GM23338 (cell line): Measurements from ENCODE around the gene ASCL1. TPM values are rescaled to one million over a fixed set of nuclear protein-coding genes. Genes with fewer than 3 reads are reported as not detected.

ENCODE experiments used
- ATAC-seq: fragments of 200-7000 bp; cut with Tn5 transposase; 3 replicates; pipeline ENCODE4 v1.9.1; 2020
- DNase-seq: peaks from one replicate; pipeline ENCODE4 v3.0.0-alpha.2; 2015; ENCODE audit warnings: low spot score
- H2AFZ ChIP-seq: fragments of 200-600 bp; sonication (generic); 2 replicates; pipeline ENCODE4 v1.8.0; 2016; ENCODE audit warnings: antibody characterized with exemption, mild to moderate bottlenecking, moderate library complexity
- H3F3A ChIP-seq: fragments of 200-600 bp; sonication (generic); replicated peaks from 2 replicates; pipeline ENCODE4 v1.8.0; 2017; ENCODE audit warnings: antibody characterized with exemption, mixed run types, low read depth
- H3K27ac ChIP-seq: fragments of 200-600 bp; sonication (generic); 2 replicates; pipeline ENCODE4 v1.6.1; 2016; ENCODE audit warnings: low read depth
- H3K27me3 ChIP-seq: fragments of 200-600 bp; sonication (generic); 2 replicates; pipeline ENCODE4 v1.8.0; 2016; ENCODE audit warnings: mild to moderate bottlenecking, mixed run types, moderate library complexity; ENCODE audit not compliant: insufficient read depth
- H3K36me3 ChIP-seq: fragments of 200-600 bp; sonication (generic); 2 replicates; pipeline ENCODE4 v1.8.0; 2016; ENCODE audit warnings: mild to moderate bottlenecking; ENCODE audit not compliant: insufficient read depth
- H3K4me1 ChIP-seq: fragments of 200-600 bp; sonication (generic); 2 replicates; pipeline ENCODE4 v1.8.0; 2016; ENCODE audit warnings: mild to moderate bottlenecking, moderate library complexity; ENCODE audit not compliant: insufficient read depth
- H3K4me2 ChIP-seq: fragments of 200-600 bp; sonication (generic); 2 replicates; pipeline ENCODE4 v1.7.1; 2017; ENCODE audit warnings: mixed run types
- H3K4me3 ChIP-seq: fragments of 200-600 bp; sonication (generic); 2 replicates; pipeline ENCODE4 v1.6.1; 2016; ENCODE audit warnings: mixed run types
- H3K79me2 ChIP-seq: fragments of 200-600 bp; sonication (generic); replicated peaks from 2 replicates; pipeline ENCODE4 v1.8.0; 2017; ENCODE audit warnings: mild to moderate bottlenecking; ENCODE audit not compliant: insufficient read depth
- H3K9me2 ChIP-seq: fragments of 200-600 bp; sonication (generic); 2 replicates; pipeline ENCODE4 v1.8.0; 2017; ENCODE audit not compliant: insufficient read depth
- H4K20me1 ChIP-seq: fragments of 200-600 bp; sonication (generic); replicated peaks from 2 replicates; pipeline ENCODE4 v1.8.0; 2017; ENCODE audit warnings: mild to moderate bottlenecking; ENCODE audit not compliant: insufficient read depth
- H3K27ac Mint-ChIP-seq: 2 replicates; pipeline ENCODE4 v1.8.0; 2020; ENCODE audit warnings: inconsistent platforms, mild to moderate bottlenecking, moderate library complexity, mixed read lengths
- H3K27me3 Mint-ChIP-seq: 3 replicates; pipeline ENCODE4 v1.8.0; 2022; ENCODE audit warnings: low read depth, mild to moderate bottlenecking, moderate library complexity, mixed read lengths, inconsistent platforms; ENCODE audit not compliant: insufficient read depth, poor library complexity
- H3K36me3 Mint-ChIP-seq: 3 replicates; pipeline ENCODE4 v1.8.0; 2021; ENCODE audit warnings: low read depth, mild to moderate bottlenecking, inconsistent platforms, moderate library complexity, mixed read lengths
- H3K4me1 Mint-ChIP-seq: 3 replicates; pipeline ENCODE4 v1.8.0; 2020; ENCODE audit warnings: mild to moderate bottlenecking, inconsistent platforms, mixed read lengths
- H3K4me3 Mint-ChIP-seq: 3 replicates; pipeline ENCODE4 v1.8.0; 2021; ENCODE audit warnings: moderate library complexity, mild to moderate bottlenecking, inconsistent platforms, mixed read lengths
- H3K9me3 Mint-ChIP-seq: 3 replicates; pipeline ENCODE4 v1.8.0; 2020; ENCODE audit warnings: moderate library complexity, mild to moderate bottlenecking, inconsistent platforms, mixed read lengths
- CREB1 ChIP-seq: fragments of 250-450 bp; sonication (Bioruptor Pico); IDR thresholded peaks from 2 replicates; pipeline ENCODE4 v1.5.0; 2020; ENCODE audit warnings: low read depth, mild to moderate bottlenecking, moderate library complexity
- CTCF ChIP-seq, 2 experiments: fragments of 200-600 bp in 1 of 2; sonication (generic) in 1 of 2; conservative IDR thresholded peaks; 2 replicates each; pipeline versions ENCODE4 v1.5.1 to v1.6.1; 2016 to 2017; ENCODE audit warnings: antibody characterized with exemption in 2 of 2, low read depth in 2 of 2, mild to moderate bottlenecking in 2 of 2, moderate library complexity in 1 of 2
- EZH2 ChIP-seq: fragments of 200-600 bp; sonication (generic); IDR thresholded peaks from one replicate; pipeline ENCODE4 v1.8.0; 2017; ENCODE audit warnings: antibody characterized with exemption, mild to moderate bottlenecking, low read depth; ENCODE audit not compliant: unreplicated experiment
- POLR2AphosphoS5 ChIP-seq: IDR thresholded peaks from 2 replicates; pipeline ENCODE4 v1.6.1; 2016; ENCODE audit warnings: antibody characterized with exemption, low read depth
- STAT1 ChIP-seq: IDR thresholded peaks from one replicate; pipeline ENCODE4 v1.6.1; 2016; ENCODE audit warnings: antibody characterized with exemption; ENCODE audit not compliant: unreplicated experiment
- ZNF114 ChIP-seq: fragments of 250-450 bp; sonication (Bioruptor Pico); IDR thresholded peaks from 2 replicates; pipeline ENCODE4 v1.5.0; 2020; ENCODE audit warnings: mild to moderate bottlenecking, moderate library complexity
- ZNF331 ChIP-seq: fragments of 250-450 bp; sonication (Bioruptor Pico); IDR thresholded peaks from 2 replicates; pipeline ENCODE4 v1.5.0; 2020; ENCODE audit warnings: low read depth, mild to moderate bottlenecking, moderate library complexity
- ZNF462 ChIP-seq: fragments of 250-450 bp; sonication (Bioruptor Pico); IDR thresholded peaks from 2 replicates; pipeline ENCODE4 v1.5.0; 2020; ENCODE audit warnings: mild to moderate bottlenecking, moderate library complexity
- polyA plus RNA-seq: library from polyadenylated mRNA; unstranded; fragments of >200 nt; fragmentation: Nextera tagmentation; extraction: Ambion mirVana; gene quantifications from 2 replicates; pipeline ENCODE4 v1.2.1, GENCODE V29; 2016
- total RNA-seq: library from RNA; depleted of rRNA; stranded (reverse); fragments of >200 nt; shearing (Covaris generic); gene quantifications from 2 replicates; pipeline ENCODE4 v1.2.3, GENCODE V29; 2014

ASCL1 gene
- total and polyA plus RNA-seq, 2 experiments from 2014 or later, result 0.37 TPM; not detected in 1

GRCh38 chr12:102963796-102964195 lies 6.3 kb downstream of the ASCL1 start:
- Histone ChIP-seq H2AFZ (no peak overlapping the region), H3K79me2 (no peaks in the 10 kb centered on the region), H3K27ac (no peak overlapping the region), H3K36me3 (no peaks in the 10 kb centered on the region), H3K27me3 (peaks cover 100% of the 10 kb centered on the region), H3K4me3 (peak overlapping the region; percentile 51; the same call in 1 of the 2 replicates), H4K20me1 (peaks cover 27% of the 10 kb centered on the region), H3K4me2 (0 out of 2 replicates have a peak overlapping the region, but pooled peaks have one; percentile 65), H3K9me2 (no peaks in the 10 kb centered on the region), H3K4me1 (peaks cover 60% of the 10 kb centered on the region), H3F3A (peaks cover 27% of the 10 kb centered on the region)
- Mint-ChIP-seq H3K9me3 (peaks cover 22% of the 10 kb centered on the region), H3K4me1 (peaks cover 56% of the 10 kb centered on the region), H3K36me3 (peaks cover 7% of the 10 kb centered on the region), H3K4me3 (peak overlapping the region; percentile 33; the same call in 1 of the 3 replicates), H3K27me3 (peaks cover 99% of the 10 kb centered on the region), H3K27ac (no peak overlapping the region)
- DNase-seq, result no peak
- TF ChIP-seq POLR2AphosphoS5 (no peak), ZNF462 (CRISPR knock-in tag) (no peak), ZNF331 (CRISPR knock-in tag) (no peak), ZNF114 (CRISPR knock-in tag) (no peak), CREB1 (no peak), STAT1 (no peak)
- no peak for ATAC-seq

GRCh38 chr12:102964872-102965271 lies 7.4 kb downstream of the ASCL1 start:
- Mint-ChIP-seq H3K27me3 (peaks cover 92% of the 10 kb centered on the region), H3K4me3 (peak overlapping the region; percentile 71), H3K4me1 (peaks cover 50% of the 10 kb centered on the region), H3K36me3 (peaks cover 7% of the 10 kb centered on the region), H3K9me3 (peaks cover 22% of the 10 kb centered on the region), H3K27ac (no peak overlapping the region)
- peaks cover 19% of the 10 kb centered on the region for H3F3A ChIP-seq
- H3K4me3 ChIP-seq, result peak overlapping the region; percentile 51
- peak overlapping the region; percentile 79 for H3K4me2 ChIP-seq
- peaks cover 50% of the 10 kb centered on the region for H3K4me1 ChIP-seq
- ATAC-seq, result peak; percentile 51
- H3K27ac ChIP-seq, result no peak overlapping the region
- no peaks in the 10 kb centered on the region for H3K9me2 ChIP-seq
- peaks cover 18% of the 10 kb centered on the region for H4K20me1 ChIP-seq
- H3K79me2 ChIP-seq, result no peaks in the 10 kb centered on the region
- peak; percentile 80 for DNase-seq
- H3K36me3 ChIP-seq, result no peaks in the 10 kb centered on the region
- TF ChIP-seq CTCF (conservative IDR thresholded peaks at IDR 0.05; ENCODE audit: low read depth in 2 of 2) (no peak), EZH2 (peak; percentile 12)
- peaks cover 100% of the 10 kb centered on the region for H3K27me3 ChIP-seq
- H2AFZ ChIP-seq, result peak overlapping the region; percentile 80
